Measurements from ENCODE around the gene TBC1D3K. TPM values are rescaled to one million over a fixed set of nuclear protein-coding genes. Genes with fewer than 3 reads are reported as not detected.
"Not testable (repeated sequence)": the region's sequence is repeated elsewhere in the genome, so short reads cannot be mapped to it uniquely, and the experiment has no call there.

TBC1D3K gene
- not detected in 2 replicates for total RNA-seq

DNA sequence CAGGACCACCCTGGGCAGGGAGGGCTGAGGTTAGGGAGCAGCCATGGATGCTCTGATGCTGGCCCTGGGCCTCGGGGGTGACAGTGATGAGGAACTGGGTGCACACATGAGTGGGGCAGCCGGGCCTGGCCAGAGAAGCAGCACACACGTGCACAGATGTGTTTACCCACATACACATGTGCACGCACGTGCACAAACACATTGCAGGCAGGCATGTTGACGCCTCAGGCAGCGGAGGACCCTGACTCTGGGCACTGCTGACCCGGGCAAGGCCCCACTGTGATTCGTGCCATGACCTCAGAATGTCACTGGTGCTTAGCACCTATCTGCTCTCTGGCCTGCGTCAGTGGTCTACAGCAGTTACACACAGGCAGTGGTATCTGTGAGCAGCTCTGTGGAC lies at the start of gene TBC1D3K:
TSS of gene TBC1D3K (plus strand) at position 301 of the 400 bp plus-strand sequence. CDS start 1,585 bp downstream, outside the sequence.
- DNase-seq (ENCODE audit: low read depth); H3K4me3 ChIP-seq (ENCODE audit: low read depth, low read length): not testable (repeated sequence)

DNA sequence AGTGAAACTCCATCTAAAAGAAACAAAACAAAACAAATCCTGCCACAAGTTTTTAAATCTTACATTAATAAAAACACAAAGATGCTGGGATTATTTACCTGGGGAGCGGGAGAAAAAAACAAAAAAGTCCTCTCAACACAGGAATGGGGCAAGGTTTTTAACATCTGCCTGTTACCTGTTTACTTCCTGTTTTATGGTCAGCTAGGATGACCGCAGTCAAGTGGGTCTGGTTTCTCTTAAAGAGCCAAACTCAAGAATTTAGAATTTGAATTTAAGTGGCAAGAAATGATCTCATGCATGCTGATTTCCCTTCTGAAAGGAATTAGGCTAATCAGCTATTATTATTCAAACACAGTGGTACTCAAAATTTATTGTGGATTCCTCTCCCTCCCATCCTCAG lies 39.7 kb upstream of the TBC1D3K start:
- H3K4me3 ChIP-seq (ENCODE audit: low read depth, low read length), result no peak overlapping the region
- TF ChIP-seq, protein P1, sequence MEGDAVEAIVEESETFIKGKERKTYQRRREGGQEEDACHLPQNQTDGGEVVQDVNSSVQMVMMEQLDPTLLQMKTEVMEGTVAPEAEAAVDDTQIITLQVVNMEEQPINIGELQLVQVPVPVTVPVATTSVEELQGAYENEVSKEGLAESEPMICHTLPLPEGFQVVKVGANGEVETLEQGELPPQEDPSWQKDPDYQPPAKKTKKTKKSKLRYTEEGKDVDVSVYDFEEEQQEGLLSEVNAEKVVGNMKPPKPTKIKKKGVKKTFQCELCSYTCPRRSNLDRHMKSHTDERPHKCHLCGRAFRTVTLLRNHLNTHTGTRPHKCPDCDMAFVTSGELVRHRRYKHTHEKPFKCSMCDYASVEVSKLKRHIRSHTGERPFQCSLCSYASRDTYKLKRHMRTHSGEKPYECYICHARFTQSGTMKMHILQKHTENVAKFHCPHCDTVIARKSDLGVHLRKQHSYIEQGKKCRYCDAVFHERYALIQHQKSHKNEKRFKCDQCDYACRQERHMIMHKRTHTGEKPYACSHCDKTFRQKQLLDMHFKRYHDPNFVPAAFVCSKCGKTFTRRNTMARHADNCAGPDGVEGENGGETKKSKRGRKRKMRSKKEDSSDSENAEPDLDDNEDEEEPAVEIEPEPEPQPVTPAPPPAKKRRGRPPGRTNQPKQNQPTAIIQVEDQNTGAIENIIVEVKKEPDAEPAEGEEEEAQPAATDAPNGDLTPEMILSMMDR (IDR thresholded peaks at IDR 0.05; ENCODE audit: insufficient read depth, low read depth, low read length), result no peak
- no peak for DNase-seq (ENCODE audit: low read depth)

DNA sequence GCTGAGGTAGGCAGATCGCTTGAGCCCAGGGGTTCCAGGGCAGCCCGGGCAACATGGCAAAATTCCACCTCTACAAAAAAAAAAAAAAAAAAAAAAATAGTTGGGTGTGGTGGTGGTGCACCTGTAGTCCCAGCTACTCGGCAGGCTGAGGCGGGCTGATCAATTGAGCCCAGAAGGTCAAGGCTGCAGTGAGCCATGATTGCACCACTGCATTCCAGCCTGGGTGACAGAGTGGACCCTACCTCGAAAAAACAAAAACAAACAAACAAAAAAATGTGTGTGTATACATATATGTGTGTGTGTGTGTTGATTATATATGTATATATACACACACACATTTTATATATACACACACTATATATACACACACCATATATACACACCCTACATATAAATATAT lies 39.1 kb upstream of the TBC1D3K start:
- no peak overlapping the region for H3K4me3 ChIP-seq (ENCODE audit: low read depth, low read length)
- DNase-seq (ENCODE audit: low read depth), result no peak
- TF ChIP-seq, protein P1 (IDR thresholded peaks at IDR 0.05; ENCODE audit: insufficient read depth, low read depth, low read length), result no peak

DNA sequence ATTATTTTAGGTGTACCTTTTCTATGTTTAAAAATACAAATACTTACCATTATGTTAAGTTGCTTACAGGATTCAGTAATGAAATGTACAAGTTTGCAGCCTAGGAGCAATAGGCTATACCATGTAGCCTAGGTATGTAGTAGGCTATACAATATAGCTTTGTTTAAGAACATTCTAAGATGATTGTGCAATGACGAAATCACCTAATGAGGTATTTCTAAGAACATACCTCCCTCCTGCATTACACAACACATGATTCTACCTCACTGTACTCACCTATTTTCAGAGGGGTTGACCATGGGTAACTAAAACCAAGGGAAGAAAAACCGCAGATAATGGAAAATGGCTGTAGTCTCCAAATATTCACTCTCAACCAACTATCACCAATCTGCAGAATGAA lies 35.3 kb upstream of the TBC1D3K start:
- H3K4me3 ChIP-seq (ENCODE audit: low read depth, low read length), result no peak overlapping the region
- TF ChIP-seq, protein P1 (IDR thresholded peaks at IDR 0.05; ENCODE audit: insufficient read depth, low read depth, low read length), result no peak
- no peak for DNase-seq (ENCODE audit: low read depth)

DNA sequence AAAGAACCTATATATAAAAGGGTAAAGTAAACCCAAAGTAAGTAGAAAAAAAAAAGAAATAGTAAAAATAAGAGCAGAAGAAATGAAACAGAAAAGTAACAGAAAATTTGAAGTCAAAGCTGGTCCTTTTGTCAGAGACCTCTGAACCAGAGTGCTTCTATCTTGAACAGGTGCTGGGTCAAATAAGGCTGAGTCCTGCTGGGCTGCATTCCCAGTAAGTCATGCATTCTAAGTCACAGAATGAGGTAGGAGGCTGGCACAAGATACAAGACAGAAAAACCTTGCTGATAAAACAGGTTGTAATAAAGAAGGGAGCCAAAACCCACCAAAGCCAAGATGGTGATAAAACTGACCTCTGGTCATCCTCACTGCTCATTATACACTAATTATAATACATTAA lies 27.3 kb upstream of the TBC1D3K start:
- not testable (repeated sequence) for H3K4me3 ChIP-seq (ENCODE audit: low read depth, low read length); DNase-seq (ENCODE audit: low read depth)

Small RNA genes lying within 50 kb of the gene (small RNA-seq; reads per million reads assigned to genes)
- gene RF00001, result not detected
- not detected for gene RNU6-489P

Other genes with a start within 250 kb of the TBC1D3K start
- gene HNF1B, start 179.4 kb upstream of the TBC1D3K start, total RNA-seq, result not detected in 2 replicates
- gene TBC1D3L, start 64.6 kb downstream of the TBC1D3K start, total RNA-seq, result 1.9 and 2.6 TPM in 2 replicates
- under 0.01 TPM in 1 of 2 replicates, not detected in the other for gene TBC1D3D, start 79.6 kb downstream of the TBC1D3K start, total RNA-seq
- gene TBC1D3C, start 144.2 kb downstream of the TBC1D3K start, total RNA-seq, result under 0.01 TPM in 1 of 2 replicates, not detected in the other
- gene TBC1D3E, start 203.5 kb downstream of the TBC1D3K start, total RNA-seq, result 0.32 TPM in 1 of 2 replicates, not detected in the other